HG03064 (cell line): ENCODE measurements around the gene ROBO1.

Source experiments
- ATAC-seq: cut with Tn5 transposase; IDR thresholded peaks from one replicate; pipeline ENCODE4 v1.9.1; 2021; ENCODE audit warnings: low read depth; ENCODE audit not compliant: unreplicated experiment

The ROBO1 gene

GRCh38 chr3:78632925-78633553 is 1134.8 kb downstream of the ROBO1 start:
- no peak for ATAC-seq

- ATAC-seq, result no peak
Measured at GRCh38 chr3:78629544-78629943, 1138.3 kb downstream of the ROBO1 start.

DNA sequence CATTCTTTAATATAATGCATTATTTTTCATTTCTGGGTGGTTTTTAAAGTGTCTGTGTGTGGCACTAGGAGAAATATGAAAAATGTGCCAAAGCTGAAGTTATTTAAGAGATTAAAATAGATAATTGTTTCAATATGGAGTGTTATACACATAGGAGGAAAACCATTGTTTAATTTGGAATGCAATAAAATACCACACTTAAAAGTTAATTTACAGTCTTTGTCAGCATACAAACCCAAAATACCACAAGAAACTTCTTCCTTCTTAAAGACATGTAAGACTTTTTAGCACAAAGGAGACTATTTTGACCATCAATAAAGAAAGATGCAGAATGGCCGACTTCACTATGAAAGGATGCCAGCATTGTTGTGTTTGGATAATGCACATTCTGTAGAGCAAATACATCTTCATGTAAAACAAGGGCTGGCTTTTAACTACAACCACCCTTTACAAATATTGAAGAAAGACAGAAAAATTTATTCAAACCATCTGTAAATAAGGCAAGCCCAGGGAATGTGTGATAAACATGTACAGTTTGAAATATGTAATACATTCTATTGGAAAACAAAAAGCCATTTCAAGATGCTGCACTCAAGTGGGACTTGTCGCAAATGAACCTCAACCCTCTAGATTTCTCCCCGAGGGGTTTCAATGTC is 1146.6 kb downstream of the ROBO1 start:
- no peak for ATAC-seq

DNA sequence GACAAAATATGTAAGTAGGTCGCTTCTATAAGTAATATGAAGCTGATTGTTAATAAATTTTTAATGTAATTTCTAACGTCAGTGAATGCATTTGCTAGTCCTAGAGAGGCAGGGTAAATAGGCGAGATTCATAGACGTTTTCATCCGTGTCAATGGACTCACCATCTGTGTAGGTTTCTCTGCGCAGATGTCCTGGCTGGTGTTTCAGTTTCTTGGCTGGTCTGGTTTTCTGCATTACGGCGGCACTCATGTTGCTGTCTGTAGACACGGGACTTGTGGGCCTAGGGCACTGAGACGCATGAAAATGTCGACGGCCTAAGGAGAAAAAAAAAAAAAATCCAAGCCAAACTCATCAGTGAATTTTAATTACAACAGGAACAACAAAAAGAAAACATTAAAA is 1153.3 kb downstream of the ROBO1 start:
- ATAC-seq, result no peak

DNA sequence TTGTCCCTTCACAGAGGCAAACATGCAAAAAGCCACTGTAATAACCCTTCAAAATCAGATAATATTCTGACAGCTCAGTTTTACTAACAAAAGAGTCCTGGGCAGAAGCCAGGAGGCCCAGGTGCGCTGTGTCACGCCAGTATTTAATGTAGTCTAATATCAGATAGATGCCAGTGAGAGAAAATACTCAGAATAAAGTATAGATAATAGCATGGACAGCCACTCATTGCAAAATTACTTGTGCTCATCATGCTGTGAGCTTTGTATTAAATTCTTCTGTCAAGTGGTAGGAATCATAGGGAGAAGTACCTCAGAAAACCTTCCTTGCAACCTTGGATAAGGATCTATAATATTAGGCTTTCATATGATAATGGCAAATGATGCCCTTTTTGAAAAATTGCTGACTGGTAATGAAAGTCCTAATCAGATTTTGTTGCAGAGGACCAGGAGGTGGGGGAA is 1154.3 kb downstream of the ROBO1 start:
- no peak for ATAC-seq

DNA sequence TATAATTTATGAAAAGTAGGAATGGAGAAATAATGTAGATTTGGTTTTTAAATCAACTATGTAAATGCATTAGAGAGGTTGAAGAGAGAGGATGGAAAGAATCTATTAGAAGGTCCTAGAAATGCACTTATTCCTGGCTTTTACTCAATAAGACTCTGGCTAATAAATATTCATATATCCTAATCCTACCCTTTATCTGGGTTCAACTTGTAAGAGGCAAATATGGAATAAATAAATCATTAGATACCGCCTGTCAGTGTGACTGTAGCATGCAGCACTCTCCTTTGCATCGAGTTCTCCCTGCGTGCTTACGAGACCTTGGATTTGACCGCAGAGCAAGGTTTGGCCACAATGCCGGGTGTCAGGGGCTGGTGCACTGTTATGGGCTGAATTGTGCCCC is 1156.5 kb downstream of the ROBO1 start:
- no peak for ATAC-seq

- ATAC-seq, result no peak
Measured at GRCh38 chr3:78610462-78611125, 1157.2 kb downstream of the ROBO1 start.

DNA sequence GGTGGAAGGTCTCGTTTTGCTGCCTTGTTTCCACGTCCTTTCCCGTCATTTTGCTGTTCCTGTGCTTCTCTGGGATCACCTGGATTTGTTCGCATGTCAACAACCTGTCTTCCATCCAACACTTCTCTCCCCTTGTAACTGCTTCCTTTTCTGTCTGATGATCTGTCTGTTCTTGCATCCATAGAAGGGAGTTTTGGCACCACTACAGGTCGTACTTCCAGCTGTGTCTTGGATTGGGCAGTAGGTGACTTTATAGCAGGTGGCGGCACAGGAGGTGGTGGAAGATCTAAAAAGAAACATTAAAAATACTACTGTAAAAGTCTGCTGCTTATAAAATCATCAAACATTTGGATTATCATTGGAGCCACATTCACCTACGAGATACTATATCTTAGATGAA is 1161.0 kb downstream of the ROBO1 start:
- ATAC-seq, result no peak

DNA sequence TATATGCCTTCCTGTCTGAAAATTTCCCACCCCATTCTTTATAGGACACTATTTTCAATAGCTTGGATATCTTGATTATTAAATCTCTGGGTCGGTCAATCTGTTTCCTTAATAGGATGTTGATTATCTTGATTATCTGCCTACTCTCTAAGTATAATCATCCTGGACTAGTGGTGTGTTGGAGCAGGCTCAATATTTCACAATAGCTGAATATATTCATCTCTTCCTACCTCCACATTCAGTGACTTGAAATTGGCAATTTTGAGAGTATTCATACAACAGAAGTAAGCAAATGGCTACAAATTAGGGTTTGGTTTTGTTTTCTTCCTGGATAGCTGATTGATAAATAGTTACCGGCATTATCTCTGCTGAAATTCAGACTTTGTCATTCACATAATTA is 1162.6 kb downstream of the ROBO1 start:
- no peak for ATAC-seq

GRCh38 chr3:78604341-78604740 is 1163.5 kb downstream of the ROBO1 start:
- no peak for ATAC-seq

DNA sequence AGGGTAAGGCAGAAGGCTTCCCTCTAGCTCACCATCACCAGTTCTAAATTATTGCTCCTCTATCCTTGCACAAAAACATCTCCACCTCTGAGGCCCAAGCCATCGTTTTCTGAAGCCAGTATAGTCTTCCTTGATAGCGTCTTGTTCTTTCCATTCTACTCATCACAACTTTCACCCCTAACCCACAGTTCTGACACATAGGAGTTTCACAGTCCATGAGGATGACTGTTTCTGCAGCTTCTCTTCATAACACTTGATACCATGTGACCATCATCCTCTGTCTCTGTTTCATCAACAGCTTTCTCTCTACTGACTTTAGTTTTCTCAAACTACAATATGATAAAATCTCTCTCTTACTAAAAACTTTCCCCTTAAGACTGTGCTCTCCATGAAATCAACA is 1166.5 kb downstream of the ROBO1 start:
- ATAC-seq, result no peak

GRCh38 chr3:78589778-78590177 is 1178.0 kb downstream of the ROBO1 start:
- ATAC-seq, result no peak

DNA sequence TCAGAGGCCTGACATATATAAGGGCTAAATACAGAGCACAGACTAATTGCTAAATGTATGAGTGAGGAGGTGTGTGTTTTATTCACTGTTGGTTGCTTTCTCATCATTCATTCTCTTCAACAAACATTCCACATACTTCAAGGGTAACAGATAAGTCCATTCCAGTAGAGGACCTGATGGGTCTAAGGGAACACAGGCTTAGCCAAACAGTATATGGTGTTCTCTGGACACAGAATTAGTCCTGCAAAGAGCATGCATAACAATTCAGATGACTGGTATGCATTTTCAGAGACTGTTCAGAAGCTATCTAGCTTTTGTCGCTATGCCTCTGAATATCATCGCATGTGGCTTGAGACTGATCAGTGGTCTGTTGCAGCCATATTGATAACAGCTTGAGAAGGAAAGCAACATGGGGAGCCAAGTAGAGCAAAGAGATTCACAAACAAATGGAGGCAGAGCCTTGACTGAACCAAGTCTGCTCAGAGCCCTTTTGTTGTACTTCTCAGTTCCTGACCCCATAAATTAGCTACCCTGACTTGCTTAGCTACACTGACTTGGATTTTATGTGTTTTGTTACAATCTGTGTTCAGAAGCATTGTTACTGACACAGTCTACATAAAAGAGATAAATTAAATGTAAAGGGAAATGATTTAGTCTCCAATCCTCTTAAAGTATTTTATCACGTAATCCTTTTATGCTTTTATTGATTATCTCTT is 1178.7 kb downstream of the ROBO1 start:
- ATAC-seq, result no peak

- ATAC-seq, result no peak
Measured at GRCh38 chr3:78580681-78581080, 1187.1 kb downstream of the ROBO1 start.

GRCh38 chr3:78571486-78571885 is 1196.3 kb downstream of the ROBO1 start:
- ATAC-seq, result no peak

DNA sequence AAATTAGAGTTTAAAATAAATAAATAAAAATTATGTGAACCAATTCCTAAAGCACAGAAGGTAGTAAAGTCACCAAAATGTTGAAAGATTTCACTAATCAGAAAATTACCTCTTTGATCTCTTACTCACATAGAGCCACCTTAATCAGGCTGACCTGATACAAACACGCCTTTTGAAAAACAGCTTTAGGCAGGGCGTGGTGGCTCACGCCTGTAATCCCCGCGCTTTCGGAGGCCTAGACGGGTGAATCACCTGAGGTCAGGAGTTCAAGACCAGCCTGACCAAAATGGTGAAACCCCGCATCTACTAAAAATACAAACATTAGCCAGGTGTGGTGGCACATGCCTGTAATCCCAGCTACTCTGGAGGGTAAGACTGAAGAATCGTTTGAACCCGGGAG is 1197.3 kb downstream of the ROBO1 start:
- ATAC-seq, result no peak

DNA sequence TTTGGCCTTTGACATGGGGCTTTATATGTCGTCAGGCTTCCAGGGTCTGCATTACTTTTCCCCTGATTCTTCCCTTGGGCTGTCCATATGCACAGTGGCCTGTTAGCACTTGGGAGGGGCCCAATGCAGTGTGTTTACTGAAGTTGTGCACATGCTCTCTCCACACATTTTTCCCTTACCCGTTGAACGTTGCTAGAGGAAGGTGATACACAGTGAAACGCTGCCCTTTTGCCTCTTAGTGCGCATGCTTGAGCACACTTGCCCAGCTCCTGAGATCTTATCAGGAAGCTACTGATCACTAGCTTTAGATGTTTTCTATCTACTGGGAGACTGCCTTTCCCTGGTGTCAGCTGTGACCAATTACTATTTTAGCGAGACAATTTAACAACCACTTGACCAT is 1198.0 kb downstream of the ROBO1 start:
- no peak for ATAC-seq

DNA sequence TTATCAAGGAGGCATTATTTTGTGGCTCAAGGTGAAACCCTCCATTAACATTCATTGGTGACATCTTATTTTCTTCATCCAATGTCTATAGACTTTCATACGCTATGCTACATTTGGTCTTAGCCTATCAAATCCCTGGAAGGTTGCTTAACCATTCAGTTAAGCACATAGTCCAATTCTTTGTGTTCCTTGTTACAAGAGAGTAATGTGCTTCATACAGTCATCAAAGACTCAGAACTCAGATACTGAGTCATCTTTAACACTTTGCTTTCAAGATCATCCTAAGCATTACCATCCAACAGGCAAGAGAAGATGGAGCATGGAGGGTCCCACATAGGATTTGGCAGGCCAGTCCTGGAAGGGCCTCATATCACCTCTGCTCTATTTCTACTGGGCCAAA is 1202.1 kb downstream of the ROBO1 start:
- no peak for ATAC-seq

GRCh38 chr3:78562328-78562727 is 1205.5 kb downstream of the ROBO1 start:
- ATAC-seq, result no peak
